Measurements from ENCODE around the gene MED13L.
"Not testable (repeated sequence)": the region's sequence is repeated elsewhere in the genome, so short reads cannot be mapped to it uniquely, and the experiment has no call there.

The MED13L gene

DNA sequence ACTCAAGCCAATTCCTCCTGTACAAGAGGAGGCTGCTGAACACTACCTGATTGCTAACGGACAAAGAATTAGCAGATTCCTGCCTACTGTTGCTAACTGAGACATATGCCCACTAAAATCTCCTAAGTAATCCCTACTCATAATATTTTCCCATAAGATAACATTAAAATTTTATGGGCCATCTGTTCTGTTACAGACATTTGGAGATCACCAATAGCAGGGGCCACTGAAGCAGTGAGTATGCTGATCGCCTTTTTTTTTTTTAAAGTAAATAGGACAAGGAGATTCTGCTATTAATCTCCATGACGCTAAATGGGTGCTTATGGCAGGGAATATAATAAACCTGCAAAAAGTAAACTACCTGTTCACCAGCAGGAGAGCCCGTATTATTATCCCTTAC lies 292.9 kb downstream of the MED13L start:
- Histone ChIP-seq H3K36me3 (ENCODE audit: control insufficient read depth in 4 of 4, insufficient read depth in 4 of 4, low read length in 3 of 4) (peaks cover 14 to 82% (median 56%) of the 10 kb centered on the region in 4 experiments), H3K9me3 (ENCODE audit: control extremely low read depth in 1 of 5, control insufficient read depth in 4 of 5, insufficient read depth in 2 of 5, low read depth in 1 of 5, low read length in 4 of 5) (no peaks in the 10 kb centered on the region), H3K4me3 (ENCODE audit: control insufficient read depth in 1 of 7, extremely low read depth in 1 of 7, insufficient read depth in 4 of 7, low read depth in 2 of 7, low read length in 6 of 7) (no peak overlapping the region), H3K27me3 (replicated peaks in 2 of 5; ENCODE audit: control insufficient read depth in 4 of 5, insufficient read depth in 5 of 5, low read length in 4 of 5) (no peaks in the 10 kb centered on the region), H3K4me1 (ENCODE audit: control extremely low read depth in 1 of 4, control insufficient read depth in 4 of 4, insufficient read depth in 4 of 4, low read length in 3 of 4) (peaks cover 0 to 11% (median 0%) of the 10 kb centered on the region in 4 experiments), H3K27ac (ENCODE audit: insufficient read depth in 1 of 2, low read depth in 1 of 2, low read length in 2 of 2, poor library complexity in 1 of 2, severe bottlenecking in 2 of 2) (no peak overlapping the region)
- CTCF ChIA-PET, result no interaction called here
- POLR2A ChIA-PET, result no interaction called here
- DNase-seq, result no peak
- WGBS (ENCODE audit: insufficient coverage), result 100% methylated on average over 1 of the region's 4 CpGs

DNA sequence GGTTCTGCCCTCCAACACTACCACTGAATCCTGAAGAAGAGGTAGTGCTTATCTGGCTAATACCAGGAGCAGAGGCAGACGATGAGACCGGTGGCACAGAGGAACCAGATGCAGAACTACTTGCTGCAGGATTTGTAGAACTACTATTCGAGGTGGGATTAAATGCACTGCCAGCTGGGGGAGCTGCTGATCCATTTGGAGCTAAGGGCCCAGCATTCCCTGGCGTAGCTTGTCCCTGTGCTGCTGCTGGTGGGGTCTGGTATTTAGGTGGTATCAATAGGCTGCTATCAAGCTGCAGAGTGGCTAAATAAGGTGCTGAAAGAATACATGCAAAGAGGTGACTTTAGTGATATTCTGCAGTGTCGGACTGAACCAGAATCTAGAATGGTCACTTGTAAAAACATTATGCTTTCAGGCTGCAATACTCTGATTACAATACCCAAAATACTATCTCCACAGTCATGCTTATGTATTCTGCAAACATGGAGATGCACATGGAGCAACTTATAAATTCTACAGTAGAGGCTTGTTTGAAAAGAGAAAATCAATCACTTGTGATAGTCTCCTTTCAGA lies 294.2 kb downstream of the MED13L start:
- no peak overlapping the region for H3K4me3 ChIP-seq (ENCODE audit: control insufficient read depth in 1 of 7, extremely low read depth in 1 of 7, insufficient read depth in 4 of 7, low read depth in 2 of 7, low read length in 6 of 7)
- DNase-seq, result peak in 2 of 3 donors; percentile 7 to 28
- no peaks in the 10 kb centered on the region for H3K9me3 ChIP-seq (ENCODE audit: control extremely low read depth in 1 of 5, control insufficient read depth in 4 of 5, insufficient read depth in 2 of 5, low read depth in 1 of 5, low read length in 4 of 5)
- 86% methylated on average over 2 of the region's 5 CpGs for WGBS (ENCODE audit: insufficient coverage)
- no peaks in the 10 kb centered on the region for H3K27me3 ChIP-seq (replicated peaks in 2 of 5; ENCODE audit: control insufficient read depth in 4 of 5, insufficient read depth in 5 of 5, low read length in 4 of 5)
- ChIA-PET POLR2A (no interaction called here), CTCF (interaction anchor here (1.0 to 1.8 kb wide), 2 partner anchors 39 to 726 kb away, joined by 3 to 11 read pairs; no protein-coding TSS in a partner anchor)
- no peaks in the 10 kb centered on the region for H3K4me1 ChIP-seq (ENCODE audit: control extremely low read depth in 1 of 4, control insufficient read depth in 4 of 4, insufficient read depth in 4 of 4, low read length in 3 of 4)
- H3K27ac ChIP-seq (ENCODE audit: insufficient read depth in 1 of 2, low read depth in 1 of 2, low read length in 2 of 2, poor library complexity in 1 of 2, severe bottlenecking in 2 of 2), result no peak overlapping the region
- H3K36me3 ChIP-seq (ENCODE audit: control insufficient read depth in 4 of 4, insufficient read depth in 4 of 4, low read length in 3 of 4), result peaks cover 16 to 89% (median 60%) of the 10 kb centered on the region in 4 experiments

DNA sequence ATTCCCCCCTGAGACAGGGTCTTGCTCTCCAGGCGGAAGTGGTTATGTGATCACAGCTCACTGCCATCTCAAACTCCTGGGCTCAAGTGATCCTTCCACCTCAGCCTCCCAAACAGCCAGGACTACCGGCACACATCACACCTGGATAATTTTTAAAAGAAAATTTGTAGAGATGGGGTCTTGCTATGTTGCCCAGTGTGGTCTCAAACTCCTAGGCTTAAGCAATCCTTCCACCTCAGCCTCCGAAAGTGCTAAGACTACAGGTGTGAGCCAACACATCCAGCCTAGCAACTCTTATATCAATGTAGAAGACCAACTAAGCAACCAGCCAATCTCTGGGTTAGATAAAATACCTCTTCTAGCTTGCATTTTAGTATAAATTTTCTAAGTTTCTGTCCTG lies 297.2 kb downstream of the MED13L start:
- H3K4me3 ChIP-seq (ENCODE audit: control insufficient read depth in 1 of 7, extremely low read depth in 1 of 7, insufficient read depth in 4 of 7, low read depth in 2 of 7, low read length in 6 of 7), result no peak overlapping the region
- peaks cover 11 to 86% (median 55%) of the 10 kb centered on the region in 4 experiments for H3K36me3 ChIP-seq (ENCODE audit: control insufficient read depth in 4 of 4, insufficient read depth in 4 of 4, low read length in 3 of 4)
- H3K27ac ChIP-seq (ENCODE audit: insufficient read depth in 1 of 2, low read depth in 1 of 2, low read length in 2 of 2, poor library complexity in 1 of 2, severe bottlenecking in 2 of 2), result no peak overlapping the region
- no peaks in the 10 kb centered on the region for H3K9me3 ChIP-seq (ENCODE audit: control extremely low read depth in 1 of 5, control insufficient read depth in 4 of 5, insufficient read depth in 2 of 5, low read depth in 1 of 5, low read length in 4 of 5)
- no peaks in the 10 kb centered on the region for H3K27me3 ChIP-seq (replicated peaks in 2 of 5; ENCODE audit: control insufficient read depth in 4 of 5, insufficient read depth in 5 of 5, low read length in 4 of 5)
- no peaks in the 10 kb centered on the region for H3K4me1 ChIP-seq (ENCODE audit: control extremely low read depth in 1 of 4, control insufficient read depth in 4 of 4, insufficient read depth in 4 of 4, low read length in 3 of 4)
- no peak for DNase-seq
- ChIA-PET CTCF (interaction anchor here (0.9 to 1.6 kb wide), 3 partner anchors 620 to 747 kb away, joined by 3 to 6 read pairs (median 3); no protein-coding TSS in a partner anchor), POLR2A (no interaction called here)
- WGBS (ENCODE audit: insufficient coverage), result 100% methylated on average over 2 of the region's 3 CpGs

DNA sequence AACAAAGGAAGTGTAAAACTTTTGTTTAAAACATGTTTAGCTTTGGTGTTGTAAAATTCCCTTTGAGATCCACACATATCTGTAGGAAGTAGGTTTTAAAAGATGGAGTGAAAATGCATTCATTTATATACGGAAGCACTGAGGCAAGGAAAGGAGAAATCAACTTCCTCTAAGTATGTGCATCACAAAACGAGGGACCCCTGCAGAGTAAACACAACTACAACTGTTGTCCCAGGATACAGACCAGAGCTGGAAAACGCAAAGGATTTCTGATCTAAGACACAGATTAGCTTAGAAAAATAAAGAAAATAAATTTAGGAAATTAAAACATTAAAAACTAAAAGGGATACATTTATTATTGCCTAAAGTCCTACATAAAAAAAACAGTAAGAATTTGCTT lies 297.6 kb downstream of the MED13L start:
- peaks cover 14 to 86% (median 58%) of the 10 kb centered on the region in 4 experiments for H3K36me3 ChIP-seq (ENCODE audit: control insufficient read depth in 4 of 4, insufficient read depth in 4 of 4, low read length in 3 of 4)
- DNase-seq, result no peak
- ChIA-PET POLR2A (no interaction called here), CTCF (interaction anchor here (0.7 to 1.6 kb wide), 4 partner anchors 31 to 747 kb away, joined by 3 to 6 read pairs (median 3); no protein-coding TSS in a partner anchor)
- H3K4me1 ChIP-seq (ENCODE audit: control extremely low read depth in 1 of 4, control insufficient read depth in 4 of 4, insufficient read depth in 4 of 4, low read length in 3 of 4), result no peaks in the 10 kb centered on the region
- H3K27me3 ChIP-seq (replicated peaks in 2 of 5; ENCODE audit: control insufficient read depth in 4 of 5, insufficient read depth in 5 of 5, low read length in 4 of 5), result no peaks in the 10 kb centered on the region
- no peak overlapping the region for H3K27ac ChIP-seq (ENCODE audit: insufficient read depth in 1 of 2, low read depth in 1 of 2, low read length in 2 of 2, poor library complexity in 1 of 2, severe bottlenecking in 2 of 2)
- H3K4me3 ChIP-seq (ENCODE audit: control insufficient read depth in 1 of 7, extremely low read depth in 1 of 7, insufficient read depth in 4 of 7, low read depth in 2 of 7, low read length in 6 of 7), result no peak overlapping the region
- no peaks in the 10 kb centered on the region for H3K9me3 ChIP-seq (ENCODE audit: control extremely low read depth in 1 of 5, control insufficient read depth in 4 of 5, insufficient read depth in 2 of 5, low read depth in 1 of 5, low read length in 4 of 5)
- no CpG with 5 or more reads among the region's 3 CpGs for WGBS (ENCODE audit: insufficient coverage)

DNA sequence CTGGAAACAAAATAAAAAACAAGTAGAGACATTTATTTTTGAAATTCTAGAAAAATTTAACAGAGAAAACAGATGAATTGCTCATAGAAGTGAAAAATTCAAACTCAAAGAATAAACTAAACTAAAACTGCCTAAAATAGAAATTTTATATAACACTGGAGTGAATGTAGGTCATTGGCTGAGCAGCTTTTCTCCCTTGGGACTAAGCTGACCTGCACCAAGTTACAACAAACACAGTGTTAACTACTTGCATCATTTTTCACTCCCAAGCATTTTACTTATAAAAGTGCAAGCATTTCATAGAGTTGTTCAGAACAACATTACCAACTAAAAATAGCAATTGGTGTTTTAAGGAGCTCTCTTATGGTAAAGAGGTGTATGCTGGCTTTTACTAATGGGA lies 298.1 kb downstream of the MED13L start:
- no peak for DNase-seq
- H3K4me3 ChIP-seq (ENCODE audit: control insufficient read depth in 1 of 7, extremely low read depth in 1 of 7, insufficient read depth in 4 of 7, low read depth in 2 of 7, low read length in 6 of 7), result no peak overlapping the region
- no peak overlapping the region for H3K27ac ChIP-seq (ENCODE audit: insufficient read depth in 1 of 2, low read depth in 1 of 2, low read length in 2 of 2, poor library complexity in 1 of 2, severe bottlenecking in 2 of 2)
- H3K27me3 ChIP-seq (replicated peaks in 2 of 5; ENCODE audit: control insufficient read depth in 4 of 5, insufficient read depth in 5 of 5, low read length in 4 of 5), result no peaks in the 10 kb centered on the region
- peaks cover 14 to 86% (median 58%) of the 10 kb centered on the region in 4 experiments for H3K36me3 ChIP-seq (ENCODE audit: control insufficient read depth in 4 of 4, insufficient read depth in 4 of 4, low read length in 3 of 4)
- POLR2A ChIA-PET, result no interaction called here
- CTCF ChIA-PET, result interaction anchor here (0.7 to 1.6 kb wide), 3 partner anchors 32 to 748 kb away, joined by 3 to 6 read pairs (median 3); no protein-coding TSS in a partner anchor
- no peaks in the 10 kb centered on the region for H3K4me1 ChIP-seq (ENCODE audit: control extremely low read depth in 1 of 4, control insufficient read depth in 4 of 4, insufficient read depth in 4 of 4, low read length in 3 of 4)
- H3K9me3 ChIP-seq (ENCODE audit: control extremely low read depth in 1 of 5, control insufficient read depth in 4 of 5, insufficient read depth in 2 of 5, low read depth in 1 of 5, low read length in 4 of 5), result no peaks in the 10 kb centered on the region

DNA sequence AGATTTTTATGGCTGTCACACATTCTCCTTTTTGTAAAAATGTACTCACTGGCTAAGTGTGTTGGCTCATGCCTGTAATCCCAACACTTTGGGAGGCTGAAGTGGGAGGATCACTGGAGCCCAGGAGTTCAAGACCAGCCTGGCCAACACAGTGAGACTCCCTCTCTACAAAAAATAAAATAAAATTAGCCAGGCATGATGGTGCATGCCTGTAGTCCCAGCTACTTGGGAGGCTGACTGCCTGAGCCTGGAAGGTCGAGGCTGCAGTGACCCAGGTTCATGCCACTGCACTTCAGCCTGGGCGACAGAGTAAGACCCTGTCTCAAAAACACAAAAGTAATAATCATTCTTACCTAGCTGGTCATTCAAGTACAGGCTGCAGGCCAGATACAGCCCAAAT lies 300.7 kb downstream of the MED13L start:
- H3K9me3 ChIP-seq (ENCODE audit: control extremely low read depth in 1 of 5, control insufficient read depth in 4 of 5, insufficient read depth in 2 of 5, low read depth in 1 of 5, low read length in 4 of 5); H3K4me3 ChIP-seq (ENCODE audit: control insufficient read depth in 1 of 7, extremely low read depth in 1 of 7, insufficient read depth in 4 of 7, low read depth in 2 of 7, low read length in 6 of 7); DNase-seq; H3K27ac ChIP-seq (ENCODE audit: insufficient read depth in 1 of 2, low read depth in 1 of 2, low read length in 2 of 2, poor library complexity in 1 of 2, severe bottlenecking in 2 of 2); POLR2A ChIA-PET; H3K27me3 ChIP-seq (replicated peaks in 2 of 5; ENCODE audit: control insufficient read depth in 4 of 5, insufficient read depth in 5 of 5, low read length in 4 of 5); H3K4me1 ChIP-seq (ENCODE audit: control extremely low read depth in 1 of 4, control insufficient read depth in 4 of 4, insufficient read depth in 4 of 4, low read length in 3 of 4): not testable (repeated sequence)
- WGBS (ENCODE audit: insufficient coverage), result 100% methylated on average over 2 of the region's 2 CpGs
- H3K36me3 ChIP-seq (ENCODE audit: control insufficient read depth in 4 of 4, insufficient read depth in 4 of 4, low read length in 3 of 4), result peaks cover 14 to 84% (median 61%) of the 10 kb centered on the region in 4 experiments
- CTCF ChIA-PET, result interaction anchor here (1.1 to 2.6 kb wide), 2 partner anchors 9 to 733 kb away, joined by 3 to 6 read pairs; no protein-coding TSS in a partner anchor

DNA sequence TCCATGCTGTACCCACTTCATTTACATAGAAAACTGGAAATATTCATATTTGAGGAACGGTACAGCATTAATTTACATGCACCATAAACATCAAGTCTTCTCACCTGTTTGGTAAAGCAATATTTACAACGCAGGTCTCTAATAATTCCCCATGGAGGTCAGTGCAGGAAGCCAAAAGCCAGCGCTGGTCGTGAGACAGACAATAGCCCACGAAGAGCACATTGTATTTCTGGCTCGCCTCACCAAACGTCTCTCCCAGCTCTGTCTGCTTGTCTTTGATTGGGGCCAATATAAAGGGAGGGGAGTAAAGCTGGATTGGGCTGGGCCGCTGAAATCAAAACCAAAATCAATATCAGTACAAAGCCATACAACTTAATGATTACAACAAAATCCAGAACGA lies 302.1 kb downstream of the MED13L start:
- 98% methylated on average over 4 of the region's 9 CpGs for WGBS (ENCODE audit: insufficient coverage)
- CTCF ChIA-PET, result interaction anchor here (2.6 kb wide), 1 partner anchor 8 kb away, joined by 6 read pairs; no protein-coding TSS in a partner anchor

More for the DNA sequence above, 302.1 kb downstream of the MED13L start:
- Histone ChIP-seq H3K9me3 (ENCODE audit: control extremely low read depth in 1 of 5, control insufficient read depth in 4 of 5, insufficient read depth in 2 of 5, low read depth in 1 of 5, low read length in 4 of 5) (no peaks in the 10 kb centered on the region), H3K27ac (ENCODE audit: insufficient read depth in 1 of 2, low read depth in 1 of 2, low read length in 2 of 2, poor library complexity in 1 of 2, severe bottlenecking in 2 of 2) (no peak overlapping the region), H3K4me3 (ENCODE audit: control insufficient read depth in 1 of 7, extremely low read depth in 1 of 7, insufficient read depth in 4 of 7, low read depth in 2 of 7, low read length in 6 of 7) (no peak overlapping the region), H3K27me3 (replicated peaks in 2 of 5; ENCODE audit: control insufficient read depth in 4 of 5, insufficient read depth in 5 of 5, low read length in 4 of 5) (no peaks in the 10 kb centered on the region), H3K4me1 (ENCODE audit: control extremely low read depth in 1 of 4, control insufficient read depth in 4 of 4, insufficient read depth in 4 of 4, low read length in 3 of 4) (no peaks in the 10 kb centered on the region), H3K36me3 (ENCODE audit: control insufficient read depth in 4 of 4, insufficient read depth in 4 of 4, low read length in 3 of 4) (peaks cover 19 to 89% (median 65%) of the 10 kb centered on the region in 4 experiments)
- DNase-seq, result no peak
- POLR2A ChIA-PET, result no interaction called here

Measured in common myeloid progenitor, CD34-positive (primary cell).